SKM-1 (cell line): ENCODE data around the gene MMRN2.

Experiments used
- DNase-seq: peaks from one replicate; lab custom pipeline; 2025; ENCODE audit not compliant: unreplicated experiment; lab: John Stamatoyannopoulos, UW

The MMRN2 gene

GRCh38 chr10:86888585-86889381, 68.6 kb downstream of the MMRN2 start:
- DNase-seq: peak; percentile 88
